Ramos (cell line): ENCODE data around the gene ANKRD62.

Experiments
- in situ Hi-C: fragments of 300-500 bp; cut with MboI; formaldehyde crosslinking; loops from one replicate; pipeline ENCODE4 v1.14.3; 2022; ENCODE audit warnings: low sequenced_read_pairs; ENCODE audit not compliant: unreplicated experiment

ANKRD62 gene

DNA sequence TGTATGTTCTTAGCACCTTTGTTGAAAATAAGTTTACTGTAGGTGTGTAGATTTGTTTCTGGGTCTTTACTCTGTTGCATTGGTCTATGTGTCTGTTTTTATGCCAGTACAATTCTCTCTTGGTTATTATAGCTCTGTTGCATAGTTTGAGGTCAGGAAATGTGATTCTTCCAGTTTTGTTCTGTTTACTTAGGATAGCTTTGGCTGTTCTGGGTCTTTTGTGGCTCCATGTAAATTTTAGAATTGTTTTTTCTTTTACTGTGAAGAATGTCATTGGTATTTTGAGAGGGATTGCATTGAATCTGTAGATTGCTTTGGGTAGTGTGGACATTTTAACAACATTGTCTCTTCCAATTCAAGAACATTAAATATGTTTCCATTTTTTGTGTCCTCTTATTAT is 69.1 kb downstream of the ANKRD62 start:
- in situ Hi-C loops = no loop called here

- in situ Hi-C loops = no loop called here
These were observed 71.6 kb downstream of the ANKRD62 start for GRCh38 chr18:12165038-12165768.
